ENCODE data around the gene BLNK.

The BLNK gene

DNA sequence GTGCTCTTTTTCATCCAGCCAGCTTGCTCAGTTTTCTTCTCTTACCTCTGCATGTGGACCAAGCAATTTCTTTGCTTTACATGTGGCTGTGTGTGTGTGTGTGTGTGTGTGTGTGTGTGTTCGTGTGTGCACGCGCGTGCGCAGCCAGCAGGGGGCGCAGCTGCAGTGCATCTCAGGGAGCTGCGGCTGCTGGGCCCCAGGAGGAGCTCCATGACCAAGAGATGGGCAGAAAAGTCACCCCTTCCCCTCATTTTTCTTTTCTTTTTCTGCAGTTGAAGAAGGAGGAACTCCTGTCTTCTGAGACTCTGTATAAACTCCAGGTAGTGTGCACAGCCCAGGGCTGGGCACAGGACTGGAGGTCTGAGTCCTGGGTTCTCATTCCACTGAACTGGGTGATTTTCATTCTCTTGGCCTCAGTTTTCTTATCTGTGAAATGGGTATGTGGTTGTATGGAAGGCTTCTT lies 41.8 kb downstream of the BLNK start (continued):
- TF ChIP-seq ZNF624 (tag by site-specific recombination; IDR thresholded peaks at IDR 0.05) (no peak), ZBTB1 (tag by site-specific recombination; IDR thresholded peaks at IDR 0.05) (no peak), ZNF214 (tag by site-specific recombination; IDR thresholded peaks at IDR 0.05; ENCODE audit: borderline replicate concordance) (no peak), KLF16 (tag by site-specific recombination; IDR thresholded peaks at IDR 0.05) (0 out of 2 replicates have a peak, but pooled peaks have one; percentile 45), FEZF1 (tag by site-specific recombination; IDR thresholded peaks at IDR 0.05) (no peak), ZNF423 (tag by site-specific recombination; IDR thresholded peaks at IDR 0.05) (no peak), ZNF223 (tag by site-specific recombination; IDR thresholded peaks at IDR 0.05) (no peak), ZNF777 (tag by site-specific recombination; IDR thresholded peaks at IDR 0.05; ENCODE audit: borderline replicate concordance) (no peak), ZNF654 (tag by site-specific recombination; IDR thresholded peaks at IDR 0.05; ENCODE audit: low read depth) (peak; percentile 90), GLI4 (tag by site-specific recombination; IDR thresholded peaks at IDR 0.05) (peak; percentile 90), ZNF558 (tag by site-specific recombination; IDR thresholded peaks at IDR 0.05) (no peak), IKZF3 (tag by site-specific recombination; IDR thresholded peaks at IDR 0.05) (no peak), ZNF510 (tag by site-specific recombination; IDR thresholded peaks at IDR 0.05; ENCODE audit: insufficient replicate concordance) (no peak), KLF7 (tag by site-specific recombination; IDR thresholded peaks at IDR 0.05; ENCODE audit: borderline replicate concordance) (no peak; the same call in 1 of the 2 replicates), ZNF555 (tag by site-specific recombination; conservative IDR thresholded peaks at IDR 0.05) (no peak), ZNF692 (tag by site-specific recombination; IDR thresholded peaks at IDR 0.05) (peak; percentile 89), OSR2 (tag by site-specific recombination; IDR thresholded peaks at IDR 0.05) (no peak), KLF1 (tag by site-specific recombination; IDR thresholded peaks at IDR 0.05) (0 out of 2 replicates have a peak, but pooled peaks have one; percentile 11), ZNF394 (tag by site-specific recombination; IDR thresholded peaks at IDR 0.05; ENCODE audit: borderline replicate concordance) (no peak), ZNF19 (tag by site-specific recombination; IDR thresholded peaks at IDR 0.05; ENCODE audit: low read depth) (no peak)
- TF ChIP-seq, protein P1, sequence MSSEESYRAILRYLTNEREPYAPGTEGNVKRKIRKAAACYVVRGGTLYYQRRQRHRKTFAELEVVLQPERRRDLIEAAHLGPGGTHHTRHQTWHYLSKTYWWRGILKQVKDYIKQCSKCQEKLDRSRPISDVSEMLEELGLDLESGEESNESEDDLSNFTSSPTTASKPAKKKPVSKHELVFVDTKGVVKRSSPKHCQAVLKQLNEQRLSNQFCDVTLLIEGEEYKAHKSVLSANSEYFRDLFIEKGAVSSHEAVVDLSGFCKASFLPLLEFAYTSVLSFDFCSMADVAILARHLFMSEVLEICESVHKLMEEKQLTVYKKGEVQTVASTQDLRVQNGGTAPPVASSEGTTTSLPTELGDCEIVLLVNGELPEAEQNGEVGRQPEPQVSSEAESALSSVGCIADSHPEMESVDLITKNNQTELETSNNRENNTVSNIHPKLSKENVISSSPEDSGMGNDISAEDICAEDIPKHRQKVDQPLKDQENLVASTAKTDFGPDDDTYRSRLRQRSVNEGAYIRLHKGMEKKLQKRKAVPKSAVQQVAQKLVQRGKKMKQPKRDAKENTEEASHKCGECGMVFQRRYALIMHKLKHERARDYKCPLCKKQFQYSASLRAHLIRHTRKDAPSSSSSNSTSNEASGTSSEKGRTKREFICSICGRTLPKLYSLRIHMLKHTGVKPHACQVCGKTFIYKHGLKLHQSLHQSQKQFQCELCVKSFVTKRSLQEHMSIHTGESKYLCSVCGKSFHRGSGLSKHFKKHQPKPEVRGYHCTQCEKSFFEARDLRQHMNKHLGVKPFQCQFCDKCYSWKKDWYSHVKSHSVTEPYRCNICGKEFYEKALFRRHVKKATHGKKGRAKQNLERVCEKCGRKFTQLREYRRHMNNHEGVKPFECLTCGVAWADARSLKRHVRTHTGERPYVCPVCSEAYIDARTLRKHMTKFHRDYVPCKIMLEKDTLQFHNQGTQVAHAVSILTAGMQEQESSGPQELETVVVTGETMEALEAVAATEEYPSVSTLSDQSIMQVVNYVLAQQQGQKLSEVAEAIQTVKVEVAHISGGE (tag by site-specific recombination; conservative IDR thresholded peaks at IDR 0.05; ENCODE audit: low read depth), result no peak
- TF ChIP-seq, protein P2, sequence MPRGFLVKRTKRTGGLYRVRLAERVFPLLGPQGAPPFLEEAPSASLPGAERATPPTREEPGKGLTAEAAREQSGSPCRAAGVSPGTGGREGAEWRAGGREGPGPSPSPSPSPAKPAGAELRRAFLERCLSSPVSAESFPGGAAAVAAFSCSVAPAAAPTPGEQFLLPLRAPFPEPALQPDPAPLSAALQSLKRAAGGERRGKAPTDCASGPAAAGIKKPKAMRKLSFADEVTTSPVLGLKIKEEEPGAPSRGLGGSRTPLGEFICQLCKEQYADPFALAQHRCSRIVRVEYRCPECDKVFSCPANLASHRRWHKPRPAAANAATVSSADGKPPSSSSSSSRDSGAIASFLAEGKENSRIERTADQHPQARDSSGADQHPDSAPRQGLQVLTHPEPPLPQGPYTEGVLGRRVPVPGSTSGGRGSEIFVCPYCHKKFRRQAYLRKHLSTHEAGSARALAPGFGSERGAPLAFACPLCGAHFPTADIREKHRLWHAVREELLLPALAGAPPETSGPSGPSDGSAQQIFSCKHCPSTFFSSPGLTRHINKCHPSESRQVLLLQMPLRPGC (tag by site-specific recombination; IDR thresholded peaks at IDR 0.05), result no peak
- TF ChIP-seq, protein P3, sequence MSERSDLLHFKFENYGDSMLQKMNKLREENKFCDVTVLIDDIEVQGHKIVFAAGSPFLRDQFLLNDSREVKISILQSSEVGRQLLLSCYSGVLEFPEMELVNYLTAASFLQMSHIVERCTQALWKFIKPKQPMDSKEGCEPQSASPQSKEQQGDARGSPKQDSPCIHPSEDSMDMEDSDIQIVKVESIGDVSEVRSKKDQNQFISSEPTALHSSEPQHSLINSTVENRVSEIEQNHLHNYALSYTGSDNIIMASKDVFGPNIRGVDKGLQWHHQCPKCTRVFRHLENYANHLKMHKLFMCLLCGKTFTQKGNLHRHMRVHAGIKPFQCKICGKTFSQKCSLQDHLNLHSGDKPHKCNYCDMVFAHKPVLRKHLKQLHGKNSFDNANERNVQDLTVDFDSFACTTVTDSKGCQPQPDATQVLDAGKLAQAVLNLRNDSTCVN (tag by site-specific recombination; optimal IDR thresholded peaks at IDR 0.05), result peak; percentile 71
- TF ChIP-seq, protein P4, sequence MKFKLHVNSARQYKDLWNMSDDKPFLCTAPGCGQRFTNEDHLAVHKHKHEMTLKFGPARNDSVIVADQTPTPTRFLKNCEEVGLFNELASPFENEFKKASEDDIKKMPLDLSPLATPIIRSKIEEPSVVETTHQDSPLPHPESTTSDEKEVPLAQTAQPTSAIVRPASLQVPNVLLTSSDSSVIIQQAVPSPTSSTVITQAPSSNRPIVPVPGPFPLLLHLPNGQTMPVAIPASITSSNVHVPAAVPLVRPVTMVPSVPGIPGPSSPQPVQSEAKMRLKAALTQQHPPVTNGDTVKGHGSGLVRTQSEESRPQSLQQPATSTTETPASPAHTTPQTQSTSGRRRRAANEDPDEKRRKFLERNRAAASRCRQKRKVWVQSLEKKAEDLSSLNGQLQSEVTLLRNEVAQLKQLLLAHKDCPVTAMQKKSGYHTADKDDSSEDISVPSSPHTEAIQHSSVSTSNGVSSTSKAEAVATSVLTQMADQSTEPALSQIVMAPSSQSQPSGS (tag by site-specific recombination; IDR thresholded peaks at IDR 0.05; ENCODE audit: low read depth), result no peak
- TF ChIP-seq, protein P5, sequence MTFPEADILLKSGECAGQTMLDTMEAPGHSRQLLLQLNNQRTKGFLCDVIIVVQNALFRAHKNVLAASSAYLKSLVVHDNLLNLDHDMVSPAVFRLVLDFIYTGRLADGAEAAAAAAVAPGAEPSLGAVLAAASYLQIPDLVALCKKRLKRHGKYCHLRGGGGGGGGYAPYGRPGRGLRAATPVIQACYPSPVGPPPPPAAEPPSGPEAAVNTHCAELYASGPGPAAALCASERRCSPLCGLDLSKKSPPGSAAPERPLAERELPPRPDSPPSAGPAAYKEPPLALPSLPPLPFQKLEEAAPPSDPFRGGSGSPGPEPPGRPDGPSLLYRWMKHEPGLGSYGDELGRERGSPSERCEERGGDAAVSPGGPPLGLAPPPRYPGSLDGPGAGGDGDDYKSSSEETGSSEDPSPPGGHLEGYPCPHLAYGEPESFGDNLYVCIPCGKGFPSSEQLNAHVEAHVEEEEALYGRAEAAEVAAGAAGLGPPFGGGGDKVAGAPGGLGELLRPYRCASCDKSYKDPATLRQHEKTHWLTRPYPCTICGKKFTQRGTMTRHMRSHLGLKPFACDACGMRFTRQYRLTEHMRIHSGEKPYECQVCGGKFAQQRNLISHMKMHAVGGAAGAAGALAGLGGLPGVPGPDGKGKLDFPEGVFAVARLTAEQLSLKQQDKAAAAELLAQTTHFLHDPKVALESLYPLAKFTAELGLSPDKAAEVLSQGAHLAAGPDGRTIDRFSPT (tag by site-specific recombination; IDR thresholded peaks at IDR 0.05), result no peak
- TF ChIP-seq, protein P6, sequence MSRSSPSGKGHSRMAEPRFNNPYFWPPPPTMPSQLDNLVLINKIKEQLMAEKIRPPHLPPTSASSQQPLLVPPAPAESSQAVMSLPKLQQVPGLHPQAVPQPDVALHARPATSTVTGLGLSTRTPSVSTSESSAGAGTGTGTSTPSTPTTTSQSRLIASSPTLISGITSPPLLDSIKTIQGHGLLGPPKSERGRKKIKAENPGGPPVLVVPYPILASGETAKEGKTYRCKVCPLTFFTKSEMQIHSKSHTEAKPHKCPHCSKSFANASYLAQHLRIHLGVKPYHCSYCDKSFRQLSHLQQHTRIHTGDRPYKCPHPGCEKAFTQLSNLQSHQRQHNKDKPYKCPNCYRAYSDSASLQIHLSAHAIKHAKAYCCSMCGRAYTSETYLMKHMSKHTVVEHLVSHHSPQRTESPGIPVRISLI (tag by site-specific recombination; IDR thresholded peaks at IDR 0.05), result no peak
- TF ChIP-seq, protein P7, sequence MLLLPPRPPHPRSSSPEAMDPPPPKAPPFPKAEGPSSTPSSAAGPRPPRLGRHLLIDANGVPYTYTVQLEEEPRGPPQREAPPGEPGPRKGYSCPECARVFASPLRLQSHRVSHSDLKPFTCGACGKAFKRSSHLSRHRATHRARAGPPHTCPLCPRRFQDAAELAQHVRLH (tag by site-specific recombination; IDR thresholded peaks at IDR 0.05), result peak; percentile 77

Measured in HEK293 (cell line).